HG02973 (cell line): ENCODE measurements around the gene GGT1.
"Not testable (repeated sequence)": the region's sequence is repeated elsewhere in the genome, so short reads cannot be mapped to it uniquely, and the experiment has no call there.

ENCODE experiments used
- ATAC-seq: cut with Tn5 transposase; IDR thresholded peaks from one replicate; pipeline ENCODE4 v1.9.1; 2021; ENCODE audit warnings: moderate library complexity; ENCODE audit not compliant: unreplicated experiment

Gene GGT1

GRCh38 chr22:24602847-24603769 is at the start of gene GGT1:
Gene GGT1, plus strand, starts transcription at chr22:24603193. Its CDS starts 7,889 bp downstream, at chr22:24611082.
- ATAC-seq, result not testable (repeated sequence)

- ATAC-seq, result no peak
Observed at GRCh38 chr22:24553597-24554312, 49.2 kb upstream of the GGT1 start.

- ATAC-seq, result peak; percentile 3
Observed at GRCh38 chr22:24554313-24555164, 48.5 kb upstream of the GGT1 start, which contains the start of gene GUCD1. Gene GUCD1, minus strand, starts transcription at chr22:24555138. Its CDS starts 147 bp downstream, at chr22:24554991.

GRCh38 chr22:24555165-24556039 is 47.6 kb upstream of the GGT1 start, which contains the start of gene SNRPD3:
Gene SNRPD3, plus strand, starts transcription at chr22:24555999. Its CDS starts 1,676 bp downstream, at chr22:24557675.
- peak; percentile 66 for ATAC-seq

GRCh38 chr22:24559471-24559870 is 43.5 kb upstream of the GGT1 start:
- ATAC-seq, result no peak

GRCh38 chr22:24563246-24563645 is 39.7 kb upstream of the GGT1 start:
- ATAC-seq, result no peak

- ATAC-seq, result no peak
Observed at GRCh38 chr22:24564376-24565058, 38.5 kb upstream of the GGT1 start.

- ATAC-seq, result no peak
Observed at GRCh38 chr22:24565077-24565476, 37.9 kb upstream of the GGT1 start.

GRCh38 chr22:24566899-24567511 is 36.0 kb upstream of the GGT1 start:
- ATAC-seq, result no peak

GRCh38 chr22:24567668-24568067 is 35.3 kb upstream of the GGT1 start:
- no peak for ATAC-seq

- ATAC-seq, result no peak
Observed at GRCh38 chr22:24571266-24571665, 31.7 kb upstream of the GGT1 start.

- ATAC-seq, result no peak
Observed at GRCh38 chr22:24576778-24577177, 26.2 kb upstream of the GGT1 start.

- no peak for ATAC-seq
Observed at GRCh38 chr22:24578355-24579257, 24.4 kb upstream of the GGT1 start.

- ATAC-seq, result no peak
Observed at GRCh38 chr22:24579258-24579601, 23.8 kb upstream of the GGT1 start.

- ATAC-seq, result no peak
Observed at GRCh38 chr22:24580276-24580675, 22.7 kb upstream of the GGT1 start.

- no peak for ATAC-seq
Observed at GRCh38 chr22:24582056-24582814, 20.8 kb upstream of the GGT1 start.
